ENCODE measurements around the gene CCNY. TPM values are rescaled to one million over a fixed set of nuclear protein-coding genes. Genes with fewer than 3 reads are reported as not detected.

CCNY gene
- total and polyA plus RNA-seq, 2 of the 4 experiments (the other 2 are of a cell fraction), result 38.0 to 131 TPM

DNA sequence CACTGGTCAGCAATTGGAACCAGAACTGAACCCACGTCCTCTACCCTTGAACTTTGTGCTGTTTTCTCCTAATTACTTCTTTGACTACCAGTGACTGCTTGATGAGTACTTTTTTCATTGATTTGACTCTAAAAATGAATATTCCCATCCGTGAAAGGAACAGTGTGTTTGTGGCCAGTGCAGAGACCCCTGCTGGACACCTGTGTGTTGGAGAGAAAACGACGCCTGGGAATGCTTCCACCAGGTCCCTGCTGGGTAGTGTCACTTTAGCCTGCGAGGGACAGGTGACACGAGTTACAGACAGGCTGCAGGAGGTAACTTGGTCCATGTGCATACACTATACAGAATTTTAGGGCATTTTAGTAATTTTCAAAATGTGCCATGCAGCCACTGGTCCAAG is 262.1 kb downstream of the CCNY start:
- intact Hi-C loops (cut with micrococcal nuclease), result loop anchor here (10.0 kb wide), 1 partner anchor 364 kb away; no protein-coding TSS in a partner anchor

More for the DNA sequence above, 262.1 kb downstream of the CCNY start:
- CTCF ChIA-PET, result no interaction called here
- Histone ChIP-seq H2BK120ac (ENCODE audit: low read depth, low read length) (no peak overlapping the region), H2AK5ac (ENCODE audit: low read depth, low read length) (no peak overlapping the region), H2BK5ac (ENCODE audit: low read depth, low read length, poor library complexity, severe bottlenecking) (no peak overlapping the region), H3K4ac (ENCODE audit: low read depth, low read length) (no peak overlapping the region), H3K9me3 (ENCODE audit: control insufficient read depth, insufficient read depth, low read length) (peaks cover 3% of the 10 kb centered on the region; the same call in 1 of the 2 replicates), H3K27ac (ENCODE audit: insufficient read depth, low read length) (no peak overlapping the region), H4K91ac (ENCODE audit: insufficient read depth, low read depth, low read length) (no peak overlapping the region), H3K23ac (ENCODE audit: low read depth, low read length) (no peak overlapping the region), H3K27me3 (ENCODE audit: control insufficient read depth, insufficient read depth, low read length) (peaks cover 27% of the 10 kb centered on the region), H4K5ac (ENCODE audit: low read depth, low read length) (no peak overlapping the region), H3K56ac (ENCODE audit: extremely low read depth, insufficient read depth, low read length) (no peak overlapping the region), H4K8ac (ENCODE audit: low read depth in 2 of 2, low read length in 2 of 2) (no peak overlapping the region), H4K20me1 (ENCODE audit: insufficient read depth, low read length) (no peaks in the 10 kb centered on the region), H2AFZ (replicated peaks; ENCODE audit: low read length, poor library complexity) (no peak overlapping the region), H3K14ac (replicated peaks; ENCODE audit: low read depth, low read length) (no peak overlapping the region), H3K4me1 (ENCODE audit: control insufficient read depth, insufficient read depth, low read length) (no peaks in the 10 kb centered on the region), H3K9me1 (ENCODE audit: insufficient read depth, low read length) (no peaks in the 10 kb centered on the region), H3K4me3 (ENCODE audit: insufficient read depth, low read depth, low read length) (no peak overlapping the region), H2BK15ac (ENCODE audit: low read depth, low read length) (no peak overlapping the region), H3K18ac (ENCODE audit: low read depth, low read length) (no peak overlapping the region), H2BK20ac (ENCODE audit: low read depth, low read length) (no peak overlapping the region), H3K9ac (ENCODE audit: low read depth, low read length) (no peak overlapping the region), H3K36me3 (ENCODE audit: control insufficient read depth, insufficient read depth, low read length) (no peaks in the 10 kb centered on the region), H2AK9ac (replicated peaks; ENCODE audit: low read depth, low read length, poor library complexity) (no peak overlapping the region), H3K79me1 (ENCODE audit: low read depth in 1 of 2, low read length in 2 of 2) (no peaks in the 10 kb centered on the region), H3K4me2 (ENCODE audit: low read depth, low read length) (no peak overlapping the region)
- no TSS peak for BruUV-seq (replicated peaks)
- POLR2A ChIA-PET (ENCODE audit: unreplicated experiment), result no interaction called here
- in situ Hi-C loops (cut with MboI; ENCODE audit: low sequenced_read_pairs) (no loop called here), dilution Hi-C loops (cut with HindIII; ENCODE audit: low sequenced_read_pairs, unreplicated experiment) (no loop called here)
- DNase-seq (no peak), ATAC-seq (ENCODE audit: low read depth) (no peak)
- 40% methylated on average over 1 of the region's 6 CpGs; no CpG with 5 or more reads in 1 of the 2 experiments for WGBS, 2 experiments (ENCODE audit: extremely low coverage in 2 of 2, insufficient read length in 1 of 2)
- no peak for TF ChIP-seq CHD1 (IDR thresholded peaks at IDR 0.05; ENCODE audit: low read depth, low read length)
- no peak for TF ChIP-seq RCOR1 (IDR thresholded peaks at IDR 0.05; ENCODE audit: insufficient replicate concordance, low read length)
- 0 out of 2 replicates have a peak, but pooled peaks have one; percentile 5 for TF ChIP-seq RAD21 (IDR thresholded peaks at IDR 0.05; ENCODE audit: low read length)
- TF ChIP-seq, protein P1, sequence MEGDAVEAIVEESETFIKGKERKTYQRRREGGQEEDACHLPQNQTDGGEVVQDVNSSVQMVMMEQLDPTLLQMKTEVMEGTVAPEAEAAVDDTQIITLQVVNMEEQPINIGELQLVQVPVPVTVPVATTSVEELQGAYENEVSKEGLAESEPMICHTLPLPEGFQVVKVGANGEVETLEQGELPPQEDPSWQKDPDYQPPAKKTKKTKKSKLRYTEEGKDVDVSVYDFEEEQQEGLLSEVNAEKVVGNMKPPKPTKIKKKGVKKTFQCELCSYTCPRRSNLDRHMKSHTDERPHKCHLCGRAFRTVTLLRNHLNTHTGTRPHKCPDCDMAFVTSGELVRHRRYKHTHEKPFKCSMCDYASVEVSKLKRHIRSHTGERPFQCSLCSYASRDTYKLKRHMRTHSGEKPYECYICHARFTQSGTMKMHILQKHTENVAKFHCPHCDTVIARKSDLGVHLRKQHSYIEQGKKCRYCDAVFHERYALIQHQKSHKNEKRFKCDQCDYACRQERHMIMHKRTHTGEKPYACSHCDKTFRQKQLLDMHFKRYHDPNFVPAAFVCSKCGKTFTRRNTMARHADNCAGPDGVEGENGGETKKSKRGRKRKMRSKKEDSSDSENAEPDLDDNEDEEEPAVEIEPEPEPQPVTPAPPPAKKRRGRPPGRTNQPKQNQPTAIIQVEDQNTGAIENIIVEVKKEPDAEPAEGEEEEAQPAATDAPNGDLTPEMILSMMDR (conservative IDR thresholded peaks at IDR 0.05; ENCODE audit: low read depth, low read length), result peak; percentile 32
- TF ChIP-seq, protein P2, sequence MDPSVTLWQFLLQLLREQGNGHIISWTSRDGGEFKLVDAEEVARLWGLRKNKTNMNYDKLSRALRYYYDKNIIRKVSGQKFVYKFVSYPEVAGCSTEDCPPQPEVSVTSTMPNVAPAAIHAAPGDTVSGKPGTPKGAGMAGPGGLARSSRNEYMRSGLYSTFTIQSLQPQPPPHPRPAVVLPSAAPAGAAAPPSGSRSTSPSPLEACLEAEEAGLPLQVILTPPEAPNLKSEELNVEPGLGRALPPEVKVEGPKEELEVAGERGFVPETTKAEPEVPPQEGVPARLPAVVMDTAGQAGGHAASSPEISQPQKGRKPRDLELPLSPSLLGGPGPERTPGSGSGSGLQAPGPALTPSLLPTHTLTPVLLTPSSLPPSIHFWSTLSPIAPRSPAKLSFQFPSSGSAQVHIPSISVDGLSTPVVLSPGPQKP (IDR thresholded peaks at IDR 0.05; ENCODE audit: borderline replicate concordance, low read depth, low read length), result no peak
- TF ChIP-seq NFE2L2 (IDR thresholded peaks at IDR 0.05; ENCODE audit: low read depth, low read length), result no peak
- TF ChIP-seq SMC3 (IDR thresholded peaks at IDR 0.05; ENCODE audit: low read depth, low read length), result 0 out of 2 replicates have a peak, but pooled peaks have one; percentile 15
